NT2/D1 (cell line): ENCODE measurements around the gene CXCL17.

ENCODE experiments used
- DNase-seq: peaks from one replicate; pipeline ENCODE4 v3.0.0-alpha.2; 2011; ENCODE audit warnings: low read depth, low spot score
- H3K27me3 ChIP-seq: 2 replicates; pipeline ENCODE4 v1.6.0; 2011; ENCODE audit warnings: mild to moderate bottlenecking; ENCODE audit not compliant: insufficient read length, insufficient read depth
- H3K36me3 ChIP-seq: 2 replicates; pipeline ENCODE4 v1.6.1; 2011; ENCODE audit warnings: mild to moderate bottlenecking, low read length, mixed read lengths; ENCODE audit not compliant: insufficient read depth, insufficient read length
- H3K4me1 ChIP-seq: 2 replicates; pipeline ENCODE4 v1.5.1; 2011; ENCODE audit not compliant: insufficient read depth, insufficient read length
- H3K4me3 ChIP-seq: 2 replicates; pipeline ENCODE4 v1.5.1; 2011; ENCODE audit warnings: low read depth; ENCODE audit not compliant: insufficient read length
- H3K9ac ChIP-seq: 2 replicates; pipeline ENCODE4 v1.6.0; 2011; ENCODE audit warnings: low read depth; ENCODE audit not compliant: insufficient read length
- H3K9me3 ChIP-seq: 2 replicates; pipeline ENCODE4 v1.5.1; 2011; ENCODE audit warnings: mild to moderate bottlenecking, low read length; ENCODE audit not compliant: insufficient read depth
- SUZ12 ChIP-seq: IDR thresholded peaks from 2 replicates; pipeline ENCODE4 v1.6.1; 2011; ENCODE audit not compliant: insufficient read length, insufficient read depth; ENCODE audit errors: extremely low read depth
- YY1 ChIP-seq: IDR thresholded peaks from 2 replicates; pipeline ENCODE4 v1.6.1; 2011; ENCODE audit not compliant: insufficient read length, insufficient read depth
- ZNF274 ChIP-seq: IDR thresholded peaks from 2 replicates; pipeline ENCODE4 v1.6.1; 2011; ENCODE audit warnings: mild to moderate bottlenecking, low read depth, low read length

The CXCL17 gene

GRCh38 chr19:42394751-42395150 lies 48.0 kb downstream of the CXCL17 start:
- no peak for DNase-seq

GRCh38 chr19:42392165-42392564 lies 50.6 kb downstream of the CXCL17 start:
- Histone ChIP-seq H3K9ac (no peak overlapping the region), H3K4me3 (no peak overlapping the region), H3K9me3 (no peaks in the 10 kb centered on the region), H3K4me1 (peaks cover 2% of the 10 kb centered on the region), H3K36me3 (no peaks in the 10 kb centered on the region), H3K27me3 (peaks cover 6% of the 10 kb centered on the region)
- no peak for TF ChIP-seq SUZ12
- TF ChIP-seq YY1: no peak
- TF ChIP-seq ZNF274: no peak
- no peak for DNase-seq

More at GRCh38 chr19:42394751-42395150, 48.0 kb downstream of the CXCL17 start:
- H3K27me3 ChIP-seq: peaks cover 7% of the 10 kb centered on the region
- TF ChIP-seq ZNF274 (no peak), YY1 (no peak), SUZ12 (no peak)
- no peaks in the 10 kb centered on the region for H3K9me3 ChIP-seq
- no peak overlapping the region for H3K4me3 ChIP-seq
- H3K36me3 ChIP-seq: no peaks in the 10 kb centered on the region
- H3K4me1 ChIP-seq: peaks cover 2% of the 10 kb centered on the region
- H3K9ac ChIP-seq: no peak overlapping the region

GRCh38 chr19:42389899-42390298 lies 52.8 kb downstream of the CXCL17 start, which contains the start of gene CNFN:
TSS of gene CNFN (minus strand) at chr19:42390297. CDS start at chr19:42389037, 1,260 bp downstream.
- Histone ChIP-seq H3K27me3 (peaks cover 6% of the 10 kb centered on the region), H3K9ac (no peak within 1 kb of the TSS), H3K4me3 (no peak within 1 kb of the TSS), H3K4me1 (no peaks in the 10 kb centered on the region), H3K36me3 (no peaks in the 10 kb centered on the region), H3K9me3 (no peaks in the 10 kb centered on the region)
- no peak for DNase-seq
- TF ChIP-seq YY1 (no peak), SUZ12 (no peak), ZNF274 (no peak)

GRCh38 chr19:42388851-42389489 lies 53.8 kb downstream of the CXCL17 start:
- H3K36me3 ChIP-seq: no peaks in the 10 kb centered on the region
- TF ChIP-seq YY1 (no peak), SUZ12 (no peak), ZNF274 (no peak)
- no peak for DNase-seq
- no peak overlapping the region for H3K9ac ChIP-seq
- peaks cover 6% of the 10 kb centered on the region for H3K27me3 ChIP-seq
- no peaks in the 10 kb centered on the region for H3K4me1 ChIP-seq
- H3K4me3 ChIP-seq: no peak overlapping the region
- no peaks in the 10 kb centered on the region for H3K9me3 ChIP-seq

- DNase-seq: no peak
- TF ChIP-seq SUZ12: no peak
- TF ChIP-seq YY1: no peak
- TF ChIP-seq ZNF274: no peak
- Histone ChIP-seq H3K4me3 (peak overlapping the region; percentile 68), H3K9me3 (no peaks in the 10 kb centered on the region), H3K36me3 (no peaks in the 10 kb centered on the region), H3K9ac (peak overlapping the region; percentile 94), H3K4me1 (no peaks in the 10 kb centered on the region), H3K27me3 (peaks cover 6% of the 10 kb centered on the region)
These were observed 55.6 kb downstream of the CXCL17 start for GRCh38 chr19:42386974-42387707.

GRCh38 chr19:42380155-42380554 lies 62.6 kb downstream of the CXCL17 start:
- Histone ChIP-seq H3K9me3 (no peaks in the 10 kb centered on the region), H3K36me3 (peaks cover 10% of the 10 kb centered on the region), H3K4me1 (peaks cover 5% of the 10 kb centered on the region), H3K27me3 (no peaks in the 10 kb centered on the region), H3K4me3 (no peak overlapping the region), H3K9ac (no peak overlapping the region)
- no peak for TF ChIP-seq ZNF274
- TF ChIP-seq YY1: no peak
- TF ChIP-seq SUZ12: no peak
- DNase-seq: no peak
